GM12878 (cell line): Measurements from ENCODE around the gene DISC1. TPM values are rescaled to one million over a fixed set of nuclear protein-coding genes. Genes with fewer than 3 reads are reported as not detected.

Source experiments
- ATF7 ChIP-seq: fragments of 450-650 bp; IDR thresholded peaks from 2 replicates; pipeline ENCODE4 v1.6.1; 2016; ENCODE audit warnings: low read depth, mild to moderate bottlenecking
- BCL11A ChIP-seq: IDR thresholded peaks from 2 replicates; pipeline ENCODE4 v1.6.1; 2011; ENCODE audit warnings: low read depth, low read length
- CUX1 ChIP-seq: IDR thresholded peaks from 2 replicates; pipeline ENCODE4 v1.6.1; 2012; ENCODE audit warnings: improper control_type of control experiment, low read depth, low read length; ENCODE audit not compliant: insufficient replicate concordance
- IRF4 ChIP-seq: IDR thresholded peaks from 2 replicates; pipeline ENCODE4 v1.6.1; 2011; ENCODE audit warnings: low read depth, low read length
- KLF5 ChIP-seq: fragments of 450-650 bp; IDR thresholded peaks from 2 replicates; pipeline ENCODE4 v1.6.1; 2014; ENCODE audit warnings: mild to moderate bottlenecking; ENCODE audit not compliant: partially characterized antibody
- LARP7 ChIP-seq: fragments of 450-650 bp; IDR thresholded peaks from 2 replicates; pipeline ENCODE4 v1.6.1; 2017; ENCODE audit warnings: mild to moderate bottlenecking
- ZBTB4 ChIP-seq: fragments of 450-650 bp; formaldehyde crosslinking; IDR thresholded peaks from 2 replicates; pipeline ENCODE4 v1.4.0; 2022; ENCODE audit warnings: mild to moderate bottlenecking, moderate library complexity
- ZNF24 ChIP-seq: fragments of 450-650 bp; IDR thresholded peaks from 2 replicates; pipeline ENCODE4 v1.6.1; 2017; ENCODE audit warnings: antibody characterized with exemption, mild to moderate bottlenecking
- ZNF384 ChIP-seq: IDR thresholded peaks from 2 replicates; pipeline ENCODE4 v1.6.1; 2012; ENCODE audit warnings: low read depth, mild to moderate bottlenecking, low read length, improper control_type of control experiment, borderline replicate concordance
- ZSCAN29 ChIP-seq: fragments of 450-650 bp; IDR thresholded peaks from 2 replicates; pipeline ENCODE4 v1.6.1; 2017; ENCODE audit warnings: mild to moderate bottlenecking, moderate library complexity
- polyA plus RNA-seq, 11 experiments: library from polyadenylated mRNA; depleted of rRNA in 4 of 11; unstranded in 6 of 11; stranded (reverse) in 5 of 11; fragments of >200 nt; fragmentation: Nextera tagmentation in 4 of 11; fragmentation: Illumina TruSeq in 1 of 11; extraction: Ambion mirVana in 4 of 11; extraction: Trizol in 1 of 11; gene quantifications; 1 replicate in 1 of 11; 2 replicates in 10 of 11; pipeline versions ENCODE4 v1.2.1 to v1.2.3, GENCODE V29; 2011 to 2016; ENCODE audit warnings: inconsistent platforms in 2 of 11, missing spikeins in 2 of 11, low read depth in 1 of 11
- total RNA-seq, 4 experiments: library from RNA; depleted of rRNA in 3 of 4; stranded (reverse); fragments of >200 nt in 3 of 4; fragmentation: Illumina TruSeq in 1 of 4; extraction: Trizol in 1 of 4; gene quantifications; 2 replicates each; pipeline versions ENCODE4 v1.2.1 to v1.2.3, GENCODE V29; 2013 to 2021

Gene DISC1
- total and polyA plus RNA-seq, 10 of the 15 experiments (the other 5 are each of a cell fraction or from before 2014, with no cell fraction given) = 0.05 to 0.72 (median 0.19) TPM; not detected in 1

- TF ChIP-seq BCL11A = no peak
- no peak for TF ChIP-seq ATF7
- no peak for TF ChIP-seq ZNF24
- no peak for TF ChIP-seq LARP7
- no peak for TF ChIP-seq IRF4
- TF ChIP-seq ZBTB4 (CRISPR knock-in tag) = no peak
- TF ChIP-seq KLF5 = no peak
- TF ChIP-seq ZSCAN29 = no peak
- no peak for TF ChIP-seq ZNF384
- TF ChIP-seq CUX1 = no peak
Measured at GRCh38 chr1:232020352-232020751, 393.8 kb downstream of the DISC1 start (continued).
